WI38 (cell line): ENCODE results near the gene SYPL1.
A peak's percentile ranks its signal among the peaks of the same experiment; 100 is the strongest.

ENCODE experiments used
- H3K4me3 ChIP-seq: 2 replicates; pipeline ENCODE4 v1.5.1; 2011; ENCODE audit warnings: low read depth, mild to moderate bottlenecking, control low read depth, low read length
- CTCF ChIP-seq: IDR thresholded peaks from 2 replicates; pipeline ENCODE4 v1.5.1; 2012; ENCODE audit warnings: low read depth, mild to moderate bottlenecking, control low read depth, low read length

The SYPL1 gene

GRCh38 chr7:106065575-106066500 lies 46.3 kb downstream of the SYPL1 start:
- TF ChIP-seq CTCF: no peak
- peak overlapping the region; percentile 39 for H3K4me3 ChIP-seq

DNA sequence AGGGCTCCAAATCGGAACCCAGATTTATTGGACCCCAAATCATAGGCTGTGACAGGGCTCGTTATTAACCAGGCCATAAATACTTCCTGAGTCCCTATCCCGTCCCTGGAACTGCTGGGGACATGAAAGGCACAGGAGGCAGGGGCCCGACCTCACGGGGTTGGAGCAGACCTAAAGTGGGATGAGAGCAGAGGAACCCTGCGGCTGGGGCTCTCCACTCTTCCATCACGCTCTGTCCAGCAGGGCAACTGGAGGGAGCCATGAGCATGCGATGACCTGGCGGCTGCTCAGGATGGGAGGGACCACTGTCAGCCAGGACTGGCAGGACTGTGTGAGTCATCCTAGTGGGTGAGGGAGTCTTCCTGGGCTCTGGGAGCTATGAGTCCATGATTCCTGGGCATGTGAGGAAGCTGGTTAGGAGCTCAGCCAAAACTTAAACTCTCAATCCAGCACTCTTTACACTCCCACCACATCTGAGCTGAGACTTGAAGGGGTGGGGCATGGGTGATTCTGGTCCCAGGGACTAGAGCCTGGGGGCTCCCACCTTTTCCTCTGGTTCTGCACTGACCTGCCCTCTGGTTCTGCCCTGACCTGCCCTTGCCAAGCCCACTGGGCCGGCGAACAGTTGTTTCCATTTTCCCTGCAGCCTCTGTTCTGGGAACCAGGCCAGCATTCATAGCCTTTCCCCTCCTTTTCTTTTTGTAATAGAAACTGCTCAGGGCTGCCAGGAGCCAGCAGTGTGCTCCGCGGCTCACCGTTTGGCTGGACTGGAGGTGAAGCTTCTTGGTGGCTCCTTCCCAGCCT lies 47.1 kb downstream of the SYPL1 start:
- peak overlapping the region; percentile 39 for H3K4me3 ChIP-seq

GRCh38 chr7:106064316-106064715 lies 47.8 kb downstream of the SYPL1 start:
- TF ChIP-seq CTCF: no peak
- H3K4me3 ChIP-seq: no peak overlapping the region

More for the DNA sequence above, 47.1 kb downstream of the SYPL1 start:
- no peak for TF ChIP-seq CTCF

- TF ChIP-seq CTCF: no peak
Measured at GRCh38 chr7:106063692-106064091, 48.4 kb downstream of the SYPL1 start.

DNA sequence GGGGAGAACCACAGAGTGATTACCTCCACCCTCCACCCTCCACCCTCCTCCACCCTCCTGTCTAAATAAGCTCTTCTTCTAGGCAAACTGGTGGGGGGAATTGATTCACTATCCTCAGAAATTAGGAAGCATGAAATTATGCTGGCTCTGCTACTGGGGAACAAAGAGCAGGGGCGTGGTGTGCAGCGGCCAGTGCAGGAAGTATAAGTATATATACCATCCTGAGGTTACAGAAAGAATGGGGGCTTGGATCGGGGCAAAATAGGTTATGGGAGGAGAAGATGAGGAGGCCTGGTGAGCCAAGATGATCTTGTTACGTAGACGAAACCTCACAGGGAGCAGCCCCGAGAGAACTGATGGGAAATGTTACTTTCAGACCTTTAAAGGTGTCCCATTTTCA lies 49.1 kb downstream of the SYPL1 start:
- no peak for TF ChIP-seq CTCF
- no peak overlapping the region for H3K4me3 ChIP-seq

More at GRCh38 chr7:106063692-106064091, 48.4 kb downstream of the SYPL1 start:
- no peak overlapping the region for H3K4me3 ChIP-seq

DNA sequence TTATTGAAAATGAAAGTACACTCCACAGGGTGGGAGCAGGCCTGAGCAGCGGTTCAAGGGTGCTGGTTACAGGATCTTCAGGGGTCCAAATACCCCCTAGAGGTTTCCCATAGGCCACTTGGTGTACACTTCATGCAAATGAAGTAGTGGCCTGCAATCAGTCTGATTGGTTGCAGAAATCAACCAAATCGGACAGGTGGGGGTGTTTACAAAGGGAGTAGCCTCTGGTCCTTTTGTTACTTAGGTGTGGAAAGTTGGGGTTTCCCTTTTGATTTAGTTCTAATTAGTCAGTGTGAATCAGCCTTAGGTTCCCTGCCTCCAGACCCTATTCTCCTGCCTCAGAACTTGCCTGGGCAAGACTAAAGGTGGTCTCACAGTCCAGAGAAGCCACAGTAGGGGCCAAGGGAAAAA lies 49.6 kb downstream of the SYPL1 start:
- H3K4me3 ChIP-seq: no peak overlapping the region
- TF ChIP-seq CTCF: no peak

DNA sequence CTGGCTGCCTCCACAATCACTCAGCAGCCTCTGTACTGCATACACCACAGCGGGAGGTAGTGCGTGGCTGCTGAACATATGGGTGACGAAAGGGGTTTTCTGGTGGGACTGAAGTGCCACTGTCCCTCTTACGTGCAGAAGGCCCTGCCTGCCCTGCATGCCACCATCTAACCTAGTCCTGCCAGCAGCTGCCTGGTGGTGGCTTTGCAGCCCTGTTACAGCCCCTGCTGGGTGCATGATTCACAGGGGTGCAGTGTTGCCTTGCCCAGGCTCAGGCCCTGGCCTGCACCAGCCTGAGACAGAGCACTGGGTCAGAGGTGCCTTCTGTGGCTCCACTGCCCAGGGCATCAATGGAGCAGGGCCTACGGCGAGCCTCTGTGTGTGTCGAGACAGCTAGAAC lies 50.1 kb downstream of the SYPL1 start:
- TF ChIP-seq CTCF: no peak
- H3K4me3 ChIP-seq: no peak overlapping the region
